Activated T-cell treated with anti-CD3 and anti-CD28 coated beads for 48 hours (primary cell): Measurements from ENCODE around the gene FSTL5.

Source experiments
- DNase-seq: peaks from one replicate; pipeline ENCODE4 v3.0.0-alpha.2; 2020; ENCODE audit warnings: low read depth

The FSTL5 gene

GRCh38 chr4:161704653-161705052 is 459.1 kb downstream of the FSTL5 start:
- DNase-seq = no peak

- no peak for DNase-seq
These were observed 459.8 kb downstream of the FSTL5 start for GRCh38 chr4:161704040-161704439.

DNA sequence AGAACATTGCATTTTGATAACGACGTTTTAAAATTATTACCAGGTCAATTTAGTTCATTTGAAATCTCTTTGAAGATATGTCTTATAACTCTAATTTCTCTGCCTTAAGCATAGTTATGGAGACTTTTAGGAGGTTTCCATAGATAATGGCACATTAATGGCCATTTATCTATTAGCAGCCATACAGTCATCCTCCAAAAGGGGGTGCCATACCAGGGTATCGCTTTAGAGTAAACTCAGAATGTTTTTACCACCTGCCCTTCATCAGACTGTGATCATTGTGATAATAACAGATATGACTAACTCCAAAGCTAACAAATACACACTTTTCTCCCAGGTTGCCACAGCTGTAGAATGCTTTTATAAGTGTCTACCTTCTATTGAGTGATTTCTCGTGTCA is 461.5 kb downstream of the FSTL5 start:
- DNase-seq = no peak

- DNase-seq = no peak
These were observed 466.9 kb downstream of the FSTL5 start for GRCh38 chr4:161696944-161697343.

GRCh38 chr4:161680146-161680545 is 483.7 kb downstream of the FSTL5 start:
- no peak for DNase-seq

DNA sequence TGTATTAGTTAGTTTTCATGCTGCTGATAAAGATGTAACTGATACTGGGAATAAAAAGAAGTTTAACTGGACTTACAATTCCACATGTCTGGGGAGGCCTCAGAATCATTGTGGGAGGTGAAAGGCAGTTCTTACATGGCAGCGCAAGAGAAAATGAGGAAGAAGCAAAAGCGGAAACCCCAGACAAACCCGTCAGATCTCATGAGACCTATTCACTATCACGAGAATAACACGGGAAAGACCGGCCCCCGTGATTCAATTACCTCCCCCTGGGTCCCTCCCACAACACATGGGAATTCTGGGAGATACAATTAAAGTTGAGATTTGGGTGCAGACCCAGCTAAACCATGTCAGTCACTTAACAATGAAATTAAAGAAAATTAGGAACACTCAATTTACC is 499.1 kb downstream of the FSTL5 start:
- no peak for DNase-seq

DNA sequence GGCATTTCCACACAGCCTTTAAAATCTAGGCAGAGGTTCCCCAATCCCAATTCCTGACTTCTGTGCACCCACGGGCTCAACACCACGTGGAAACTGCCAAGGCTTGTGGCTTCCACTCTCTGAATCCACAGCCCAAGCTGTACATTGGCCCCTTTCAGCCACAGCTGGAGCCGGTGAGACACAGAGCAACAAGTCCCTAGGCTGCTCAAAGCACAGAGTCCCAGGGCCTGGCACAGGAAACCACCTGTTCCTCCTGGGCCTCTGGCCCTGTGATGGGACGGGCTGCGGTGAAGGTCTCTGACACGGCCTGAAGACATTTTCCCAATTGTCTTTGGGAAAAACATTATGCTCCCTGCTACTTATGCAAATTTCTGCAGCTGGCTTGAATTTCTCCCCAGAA is 500.0 kb downstream of the FSTL5 start:
- no peak for DNase-seq

GRCh38 chr4:161658676-161659075 is 505.1 kb downstream of the FSTL5 start:
- no peak for DNase-seq

DNA sequence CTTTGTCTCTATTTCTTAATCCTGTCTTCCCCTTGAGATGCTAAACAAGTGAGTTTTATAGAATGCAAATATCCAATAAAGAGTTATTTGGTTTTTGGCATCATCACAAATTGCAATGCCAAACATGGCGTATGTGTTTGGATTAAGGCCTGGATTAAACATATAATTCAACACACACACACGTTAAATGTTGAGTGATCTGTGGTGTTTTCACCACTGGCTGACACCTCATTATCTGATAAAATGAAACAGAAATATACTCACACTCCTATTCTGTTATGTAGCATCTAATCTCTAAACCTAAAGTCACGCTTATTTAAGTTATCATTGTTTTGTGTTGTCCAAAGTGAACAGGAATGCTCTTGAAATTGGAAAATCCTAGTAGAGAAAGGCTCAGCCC is 506.2 kb downstream of the FSTL5 start:
- DNase-seq = no peak

DNA sequence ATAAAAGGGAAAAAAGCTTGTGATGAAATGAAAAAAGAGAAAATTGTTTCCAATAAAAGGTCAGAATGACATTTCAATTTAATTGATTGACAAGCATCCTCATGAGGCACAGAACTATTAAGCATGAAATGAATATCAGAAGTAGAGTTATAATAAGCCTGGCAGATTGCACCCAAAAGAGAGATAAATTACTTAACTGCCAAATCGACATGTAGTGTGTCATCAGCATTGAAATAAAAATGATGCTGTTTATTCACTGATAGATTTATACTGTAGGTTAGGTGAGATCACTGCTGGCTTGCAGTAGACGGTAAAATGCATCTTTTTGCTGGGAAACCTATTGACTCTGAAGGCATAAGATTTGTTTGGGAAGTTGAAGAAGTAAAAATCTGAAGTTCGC is 507.2 kb downstream of the FSTL5 start:
- no peak for DNase-seq

- DNase-seq = no peak
These were observed 508.7 kb downstream of the FSTL5 start for GRCh38 chr4:161655148-161655547.

DNA sequence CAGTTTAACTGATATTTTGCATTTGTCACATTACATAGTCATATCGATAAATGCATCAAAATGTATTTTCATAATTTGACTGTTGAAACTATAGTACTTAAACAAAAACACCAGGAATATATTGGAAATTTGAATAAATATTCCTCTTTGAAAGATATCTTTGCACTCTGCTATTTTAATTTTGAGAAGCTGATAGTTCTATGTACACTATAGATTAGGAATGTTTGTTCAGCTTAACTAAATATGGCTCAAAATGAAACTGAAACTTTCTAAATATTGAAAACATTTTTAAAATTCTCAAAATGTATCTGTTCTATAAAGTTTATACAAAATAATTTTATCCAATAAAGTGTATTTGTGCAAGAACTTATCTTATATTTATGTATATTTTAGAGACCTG is 510.1 kb downstream of the FSTL5 start:
- DNase-seq = no peak

GRCh38 chr4:161651586-161651985 is 512.2 kb downstream of the FSTL5 start:
- DNase-seq = no peak

- no peak for DNase-seq
These were observed 513.0 kb downstream of the FSTL5 start for GRCh38 chr4:161650812-161651211.

GRCh38 chr4:161647757-161648156 is 516.0 kb downstream of the FSTL5 start:
- no peak for DNase-seq

GRCh38 chr4:161642708-161643107 is 521.1 kb downstream of the FSTL5 start:
- DNase-seq = no peak

GRCh38 chr4:161629694-161630441 is 533.9 kb downstream of the FSTL5 start:
- DNase-seq = no peak

- no peak for DNase-seq
These were observed 559.1 kb downstream of the FSTL5 start for GRCh38 chr4:161604516-161605300.

- DNase-seq = no peak
These were observed 562.8 kb downstream of the FSTL5 start for GRCh38 chr4:161601011-161601410.

GRCh38 chr4:161595230-161595771 is 568.5 kb downstream of the FSTL5 start:
- no peak for DNase-seq

GRCh38 chr4:161585011-161585410 is 578.8 kb downstream of the FSTL5 start:
- DNase-seq = no peak

GRCh38 chr4:161583549-161583948 is 580.3 kb downstream of the FSTL5 start:
- no peak for DNase-seq
